ENCODE results near the gene SPRYD3. TPM values are rescaled to one million over a fixed set of nuclear protein-coding genes. Genes with fewer than 3 reads are reported as not detected.

SPRYD3 gene
- total RNA-seq, 1 donor from 2014 or later = 13.9 TPM

DNA sequence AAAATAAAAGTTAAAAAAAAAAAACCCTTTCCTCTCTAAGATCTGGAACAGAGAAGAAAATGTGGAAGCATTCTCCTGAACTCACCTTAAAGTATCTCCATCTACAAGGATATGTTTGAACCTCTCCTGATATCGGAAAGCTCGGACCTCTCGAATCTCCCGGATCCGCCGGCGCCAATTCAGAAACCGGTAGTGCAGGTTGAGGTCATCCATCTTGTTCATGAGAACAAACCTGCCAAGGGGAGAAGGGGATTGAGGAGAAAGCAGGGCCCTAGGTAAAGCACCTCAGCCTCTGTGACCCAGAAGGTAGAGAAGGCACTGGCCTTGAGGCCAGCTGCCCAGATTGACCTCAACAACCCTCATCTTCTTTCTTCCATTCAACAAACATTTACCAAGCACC lies 2.2 kb downstream of the SPRYD3 start:
- Mint-ChIP-seq H3K4me3 (ENCODE audit: unreplicated experiment) (no peak overlapping the region), H3K27ac (ENCODE audit: unreplicated experiment) (no peak overlapping the region), H3K9me3 (ENCODE audit: unreplicated experiment) (peaks cover 2% of the 10 kb centered on the region), H3K27me3 (ENCODE audit: unreplicated experiment) (peaks cover 7% of the 10 kb centered on the region), H3K4me1 (ENCODE audit: low read depth, unreplicated experiment) (no peaks in the 10 kb centered on the region), H3K36me3 (ENCODE audit: unreplicated experiment) (peaks cover 7% of the 10 kb centered on the region)
- no peak for TF ChIP-seq CTCF (IDR thresholded peaks at IDR 0.05; ENCODE audit: partially characterized antibody, unreplicated experiment)
- DNase-seq = no peak

DNA sequence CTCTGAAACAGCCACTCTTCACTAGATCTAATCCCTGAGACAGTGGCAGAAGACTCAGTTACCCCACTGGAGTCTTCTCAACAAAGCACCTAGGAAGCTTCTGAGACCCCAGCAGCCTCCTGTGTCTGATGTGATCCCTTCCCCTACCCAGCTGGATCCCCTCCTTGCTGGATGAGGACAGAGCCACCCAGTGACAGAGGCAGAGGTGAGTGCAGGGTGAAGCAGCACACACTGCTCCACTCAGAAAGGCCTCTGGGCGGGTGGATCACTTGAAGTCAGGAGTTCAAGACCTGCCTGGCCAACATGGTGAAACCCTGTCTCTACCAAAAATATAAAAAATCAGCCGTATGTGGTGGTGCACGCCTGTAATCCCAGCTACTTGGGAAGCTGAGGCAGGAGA lies 2.7 kb downstream of the SPRYD3 start:
- peaks cover 2% of the 10 kb centered on the region for H3K9me3 Mint-ChIP-seq (ENCODE audit: unreplicated experiment)
- no peak overlapping the region for H3K4me3 Mint-ChIP-seq (ENCODE audit: unreplicated experiment)
- H3K27me3 Mint-ChIP-seq (ENCODE audit: unreplicated experiment) = peaks cover 6% of the 10 kb centered on the region
- H3K36me3 Mint-ChIP-seq (ENCODE audit: unreplicated experiment) = peaks cover 7% of the 10 kb centered on the region
- H3K27ac Mint-ChIP-seq (ENCODE audit: unreplicated experiment) = no peak overlapping the region
- H3K4me1 Mint-ChIP-seq (ENCODE audit: low read depth, unreplicated experiment) = peaks cover 2% of the 10 kb centered on the region
- no peak for DNase-seq
- no peak for TF ChIP-seq CTCF (IDR thresholded peaks at IDR 0.05; ENCODE audit: partially characterized antibody, unreplicated experiment)

DNA sequence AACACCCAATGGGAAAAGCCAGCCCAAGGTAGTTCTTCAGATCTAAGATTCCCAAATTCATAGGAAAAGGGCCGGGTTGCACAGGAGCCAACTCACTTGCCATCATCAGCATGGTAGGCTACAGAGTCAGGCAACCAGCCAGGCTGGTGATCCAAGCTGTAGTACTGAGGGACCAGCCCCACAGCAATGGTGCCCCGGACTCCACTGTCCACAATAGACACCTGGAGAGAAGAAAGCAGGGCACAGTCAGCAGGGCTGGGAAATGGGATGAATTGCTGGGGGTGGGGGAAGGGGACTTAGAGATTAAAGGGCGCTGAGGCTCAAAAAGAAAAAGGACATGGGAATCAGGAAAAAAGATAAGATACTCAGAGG lies 4.2 kb downstream of the SPRYD3 start:
- DNase-seq = no peak
- TF ChIP-seq CTCF (IDR thresholded peaks at IDR 0.05; ENCODE audit: partially characterized antibody, unreplicated experiment) = no peak
- peaks cover 4% of the 10 kb centered on the region for H3K9me3 Mint-ChIP-seq (ENCODE audit: unreplicated experiment)
- no peak overlapping the region for H3K4me3 Mint-ChIP-seq (ENCODE audit: unreplicated experiment)
- H3K4me1 Mint-ChIP-seq (ENCODE audit: low read depth, unreplicated experiment) = peaks cover 2% of the 10 kb centered on the region
- H3K27ac Mint-ChIP-seq (ENCODE audit: unreplicated experiment) = no peak overlapping the region
- peaks cover 10% of the 10 kb centered on the region for H3K36me3 Mint-ChIP-seq (ENCODE audit: unreplicated experiment)
- peaks cover 5% of the 10 kb centered on the region for H3K27me3 Mint-ChIP-seq (ENCODE audit: unreplicated experiment)

DNA sequence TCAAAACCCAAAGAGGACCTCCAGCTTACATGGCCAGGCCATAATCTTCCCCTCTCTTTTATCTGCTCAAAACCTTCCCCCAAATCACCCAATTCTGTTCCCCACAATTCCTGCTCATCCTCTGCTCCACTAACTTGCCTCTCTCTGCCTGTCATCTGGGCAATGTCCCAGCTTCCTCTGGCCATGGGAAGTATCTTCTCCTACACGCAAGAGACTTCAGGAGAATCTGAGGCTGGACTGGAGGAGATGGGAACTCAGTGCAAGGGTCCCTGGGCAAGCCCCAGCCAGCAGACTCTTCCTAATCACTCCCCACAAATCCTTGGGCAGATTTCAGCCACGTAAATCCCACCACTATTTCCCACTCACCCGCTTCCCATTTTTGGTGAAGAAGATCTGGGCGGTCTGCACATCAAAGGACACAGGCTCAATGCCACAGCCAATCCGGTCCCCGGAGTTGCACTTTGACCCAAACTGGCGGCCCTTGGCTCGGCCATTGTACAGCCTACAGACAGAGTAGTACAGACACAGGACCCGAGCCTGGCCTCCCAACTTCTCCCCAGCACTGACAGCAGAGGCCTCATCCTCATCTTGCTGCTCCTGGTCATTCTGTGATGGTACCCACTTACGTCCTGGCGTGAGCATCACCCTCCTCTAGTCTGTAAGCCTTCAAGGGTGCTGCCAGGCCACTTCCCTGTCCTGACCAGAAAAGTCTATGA lies 4.7 kb downstream of the SPRYD3 start:
- DNase-seq = no peak
- TF ChIP-seq CTCF (IDR thresholded peaks at IDR 0.05; ENCODE audit: partially characterized antibody, unreplicated experiment) = no peak
- peaks cover 10% of the 10 kb centered on the region for H3K36me3 Mint-ChIP-seq (ENCODE audit: unreplicated experiment)
- H3K27ac Mint-ChIP-seq (ENCODE audit: unreplicated experiment) = no peak overlapping the region
- no peak overlapping the region for H3K4me3 Mint-ChIP-seq (ENCODE audit: unreplicated experiment)
- H3K9me3 Mint-ChIP-seq (ENCODE audit: unreplicated experiment) = peaks cover 4% of the 10 kb centered on the region
- H3K27me3 Mint-ChIP-seq (ENCODE audit: unreplicated experiment) = peaks cover 5% of the 10 kb centered on the region
- H3K4me1 Mint-ChIP-seq (ENCODE audit: low read depth, unreplicated experiment) = peaks cover 2% of the 10 kb centered on the region

DNA sequence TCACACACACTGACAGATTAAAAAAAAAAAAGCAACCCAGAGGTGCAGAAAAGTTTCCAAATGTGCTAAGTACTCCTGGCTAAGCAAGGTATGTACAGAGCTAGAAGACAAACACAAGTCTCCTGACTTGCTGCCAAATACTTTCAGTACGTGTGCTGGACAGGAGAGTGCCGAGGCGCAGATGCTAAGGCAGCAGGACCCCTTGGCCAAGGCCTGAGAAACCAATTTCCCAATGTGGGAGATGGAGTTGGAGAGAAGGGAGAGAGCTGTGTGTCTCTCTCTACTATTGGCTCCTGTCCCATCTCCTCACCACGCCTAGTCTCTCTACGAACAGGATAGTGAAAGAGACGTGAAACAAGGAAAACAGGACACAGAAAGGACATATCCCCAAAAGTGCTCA lies 5.3 kb downstream of the SPRYD3 start:
- peaks cover 5% of the 10 kb centered on the region for H3K27me3 Mint-ChIP-seq (ENCODE audit: unreplicated experiment)
- H3K36me3 Mint-ChIP-seq (ENCODE audit: unreplicated experiment) = peaks cover 10% of the 10 kb centered on the region
- no peak overlapping the region for H3K27ac Mint-ChIP-seq (ENCODE audit: unreplicated experiment)
- peaks cover 4% of the 10 kb centered on the region for H3K9me3 Mint-ChIP-seq (ENCODE audit: unreplicated experiment)
- H3K4me1 Mint-ChIP-seq (ENCODE audit: low read depth, unreplicated experiment) = peaks cover 2% of the 10 kb centered on the region
- DNase-seq = no peak
- no peak overlapping the region for H3K4me3 Mint-ChIP-seq (ENCODE audit: unreplicated experiment)
- no peak for TF ChIP-seq CTCF (IDR thresholded peaks at IDR 0.05; ENCODE audit: partially characterized antibody, unreplicated experiment)

All from glutamatergic neuron (in vitro differentiated cells).